Activated naive CD8-positive, alpha-beta T cell treated with anti-CD3 and anti-CD28 coated beads for 36 hours (primary cell): Measurements from ENCODE around the gene ERBB4. TPM values are rescaled to one million over a fixed set of nuclear protein-coding genes. Genes with fewer than 3 reads are reported as not detected.

Experiments used
- DNase-seq: peaks from one replicate; pipeline ENCODE4 v3.0.0; 2021
- H3K27ac Mint-ChIP-seq: one replicate; pipeline ENCODE4 v1.8.0; 2022; ENCODE audit warnings: mild to moderate bottlenecking, moderate library complexity, mixed read lengths
- H3K27me3 Mint-ChIP-seq: one replicate; pipeline ENCODE4 v1.8.0; 2022; ENCODE audit warnings: mild to moderate bottlenecking, mixed read lengths
- H3K36me3 Mint-ChIP-seq: one replicate; pipeline ENCODE4 v1.8.0; 2021; ENCODE audit warnings: mild to moderate bottlenecking, mixed read lengths
- H3K4me1 Mint-ChIP-seq: one replicate; pipeline ENCODE4 v1.8.0; 2021; ENCODE audit warnings: mixed read lengths
- H3K4me3 Mint-ChIP-seq: one replicate; pipeline ENCODE4 v1.8.0; 2022; ENCODE audit warnings: mild to moderate bottlenecking, moderate library complexity, mixed read lengths
- H3K9me3 Mint-ChIP-seq: one replicate; pipeline ENCODE4 v1.8.0; 2022; ENCODE audit warnings: mixed read lengths
- total RNA-seq, 2 experiments: library from RNA; stranded (reverse); gene quantifications; one replicate each; pipeline ENCODE4 v1.2.3, GENCODE V29; 2021

The ERBB4 gene
- not detected for total RNA-seq

- peaks cover 70% of the 10 kb centered on the region for H3K27me3 Mint-ChIP-seq
- H3K9me3 Mint-ChIP-seq, result no peaks in the 10 kb centered on the region
- H3K4me3 Mint-ChIP-seq, result peak within 1 kb of the TSS; percentile 62
- H3K4me1 Mint-ChIP-seq, result peaks cover 14% of the 10 kb centered on the region
- no peak for DNase-seq
- no peak within 1 kb of the TSS for H3K27ac Mint-ChIP-seq
- no peaks in the 10 kb centered on the region for H3K36me3 Mint-ChIP-seq
These were observed at the start of gene ERBB4 for GRCh38 chr2:212538305-212539071. ERBB4 (minus strand) TSS chr2:212538802; CDS start chr2:212538530, 272 bp downstream.

GRCh38 chr2:212580117-212580516 is 41.5 kb upstream of the ERBB4 start:
- no peaks in the 10 kb centered on the region for H3K4me1 Mint-ChIP-seq
- no peaks in the 10 kb centered on the region for H3K27me3 Mint-ChIP-seq
- DNase-seq, result no peak
- H3K9me3 Mint-ChIP-seq, result peaks cover 10% of the 10 kb centered on the region
- no peaks in the 10 kb centered on the region for H3K36me3 Mint-ChIP-seq
- H3K4me3 Mint-ChIP-seq, result no peak overlapping the region
- no peak overlapping the region for H3K27ac Mint-ChIP-seq

GRCh38 chr2:212556296-212556695 is 17.7 kb upstream of the ERBB4 start:
- H3K4me1 Mint-ChIP-seq, result no peaks in the 10 kb centered on the region
- no peak overlapping the region for H3K4me3 Mint-ChIP-seq
- no peaks in the 10 kb centered on the region for H3K36me3 Mint-ChIP-seq
- no peak for DNase-seq
- H3K27ac Mint-ChIP-seq, result no peak overlapping the region
- no peaks in the 10 kb centered on the region for H3K9me3 Mint-ChIP-seq
- no peaks in the 10 kb centered on the region for H3K27me3 Mint-ChIP-seq

- H3K27ac Mint-ChIP-seq, result no peak overlapping the region
- H3K4me1 Mint-ChIP-seq, result no peaks in the 10 kb centered on the region
- H3K4me3 Mint-ChIP-seq, result no peak overlapping the region
- H3K36me3 Mint-ChIP-seq, result no peaks in the 10 kb centered on the region
- H3K27me3 Mint-ChIP-seq, result no peaks in the 10 kb centered on the region
- DNase-seq, result no peak
- H3K9me3 Mint-ChIP-seq, result no peaks in the 10 kb centered on the region
These were observed 15.6 kb upstream of the ERBB4 start for GRCh38 chr2:212554233-212554632.

GRCh38 chr2:212549941-212550340 is 11.3 kb upstream of the ERBB4 start:
- Mint-ChIP-seq H3K27ac (no peak overlapping the region), H3K36me3 (no peaks in the 10 kb centered on the region), H3K4me3 (no peak overlapping the region), H3K4me1 (no peaks in the 10 kb centered on the region), H3K27me3 (no peaks in the 10 kb centered on the region), H3K9me3 (no peaks in the 10 kb centered on the region)
- DNase-seq, result no peak

- Mint-ChIP-seq H3K36me3 (no peaks in the 10 kb centered on the region), H3K4me1 (no peaks in the 10 kb centered on the region), H3K9me3 (no peaks in the 10 kb centered on the region), H3K27me3 (no peaks in the 10 kb centered on the region), H3K4me3 (no peak overlapping the region), H3K27ac (no peak overlapping the region)
- DNase-seq, result no peak
These were observed 10.9 kb upstream of the ERBB4 start for GRCh38 chr2:212549463-212549862.

- Mint-ChIP-seq H3K27me3 (no peaks in the 10 kb centered on the region), H3K36me3 (no peaks in the 10 kb centered on the region), H3K4me1 (no peaks in the 10 kb centered on the region), H3K4me3 (no peak overlapping the region), H3K27ac (no peak overlapping the region), H3K9me3 (no peaks in the 10 kb centered on the region)
- no peak for DNase-seq
These were observed 9.8 kb upstream of the ERBB4 start for GRCh38 chr2:212548455-212548819.

- no peaks in the 10 kb centered on the region for H3K36me3 Mint-ChIP-seq
- no peak for DNase-seq
- no peaks in the 10 kb centered on the region for H3K27me3 Mint-ChIP-seq
- H3K4me3 Mint-ChIP-seq, result no peak overlapping the region
- no peaks in the 10 kb centered on the region for H3K4me1 Mint-ChIP-seq
- no peaks in the 10 kb centered on the region for H3K9me3 Mint-ChIP-seq
- H3K27ac Mint-ChIP-seq, result no peak overlapping the region
These were observed 9.3 kb upstream of the ERBB4 start for GRCh38 chr2:212547716-212548454.

GRCh38 chr2:212546669-212547068 is 8.1 kb upstream of the ERBB4 start:
- peaks cover 8% of the 10 kb centered on the region for H3K27me3 Mint-ChIP-seq
- H3K4me1 Mint-ChIP-seq, result no peaks in the 10 kb centered on the region
- no peak for DNase-seq
- H3K27ac Mint-ChIP-seq, result no peak overlapping the region
- H3K9me3 Mint-ChIP-seq, result no peaks in the 10 kb centered on the region
- no peak overlapping the region for H3K4me3 Mint-ChIP-seq
- H3K36me3 Mint-ChIP-seq, result no peaks in the 10 kb centered on the region

GRCh38 chr2:212540341-212540740 is 1.7 kb upstream of the ERBB4 start:
- Mint-ChIP-seq H3K27ac (no peak overlapping the region), H3K27me3 (peaks cover 59% of the 10 kb centered on the region), H3K4me3 (no peak overlapping the region), H3K9me3 (no peaks in the 10 kb centered on the region), H3K36me3 (no peaks in the 10 kb centered on the region), H3K4me1 (peaks cover 14% of the 10 kb centered on the region)
- no peak for DNase-seq

- no peaks in the 10 kb centered on the region for H3K36me3 Mint-ChIP-seq
- DNase-seq, result no peak
- peak overlapping the region; percentile 62 for H3K4me3 Mint-ChIP-seq
- H3K4me1 Mint-ChIP-seq, result peaks cover 14% of the 10 kb centered on the region
- no peak overlapping the region for H3K27ac Mint-ChIP-seq
- H3K9me3 Mint-ChIP-seq, result no peaks in the 10 kb centered on the region
- H3K27me3 Mint-ChIP-seq, result peaks cover 62% of the 10 kb centered on the region
These were observed 674 bp upstream of the ERBB4 start for GRCh38 chr2:212539072-212539880.

- Mint-ChIP-seq H3K4me1 (peaks cover 14% of the 10 kb centered on the region), H3K27me3 (peaks cover 70% of the 10 kb centered on the region), H3K36me3 (no peaks in the 10 kb centered on the region), H3K9me3 (no peaks in the 10 kb centered on the region), H3K27ac (no peak overlapping the region), H3K4me3 (no peak overlapping the region)
- peak; percentile 30 for DNase-seq
These were observed 787 bp downstream of the ERBB4 start for GRCh38 chr2:212537726-212538304.

GRCh38 chr2:212536817-212537725 is 1.5 kb downstream of the ERBB4 start:
- H3K9me3 Mint-ChIP-seq, result no peaks in the 10 kb centered on the region

More at GRCh38 chr2:212536817-212537725, 1.5 kb downstream of the ERBB4 start:
- H3K27ac Mint-ChIP-seq, result no peak overlapping the region
- no peaks in the 10 kb centered on the region for H3K36me3 Mint-ChIP-seq
- H3K4me1 Mint-ChIP-seq, result peaks cover 14% of the 10 kb centered on the region
- peak overlapping the region; percentile 37 for H3K4me3 Mint-ChIP-seq
- peaks cover 64% of the 10 kb centered on the region for H3K27me3 Mint-ChIP-seq
- no peak for DNase-seq
